GM18499 (cell line): ENCODE measurements around the gene PCNT.

Experiments
- ATAC-seq: cut with Tn5 transposase; IDR thresholded peaks from one replicate; pipeline ENCODE4 v1.9.1; 2021; ENCODE audit warnings: moderate number of reproducible peaks; ENCODE audit not compliant: insufficient read depth, unreplicated experiment

Gene PCNT

GRCh38 chr21:46323710-46324389 lies at the start of gene PCNT, which contains the start of gene C21orf58:
TSS of gene PCNT (plus strand) at chr21:46324156. CDS start at chr21:46324229, 73 bp downstream.
TSS of gene C21orf58 (minus strand) at chr21:46323870. CDS start at chr21:46322738, 1,132 bp downstream.
- ATAC-seq, result no peak

- no peak for ATAC-seq
These were observed 49.1 kb upstream of the PCNT start for GRCh38 chr21:46274797-46275390.

GRCh38 chr21:46284077-46284644 lies 39.8 kb upstream of the PCNT start:
- no peak for ATAC-seq

GRCh38 chr21:46284733-46285132 lies 39.2 kb upstream of the PCNT start:
- ATAC-seq, result no peak

GRCh38 chr21:46285206-46285661 lies 38.7 kb upstream of the PCNT start, which contains the start of gene MCM3AP:
TSS of gene MCM3AP (minus strand) at chr21:46285611. CDS start at chr21:46285286, 325 bp downstream.
- ATAC-seq, result no peak

GRCh38 chr21:46285761-46286647 lies 38.0 kb upstream of the PCNT start, which contains the start of gene YBEY:
TSS of gene YBEY (plus strand) at chr21:46286342. CDS start at chr21:46286914, 572 bp downstream.
- ATAC-seq, result peak; percentile 45

GRCh38 chr21:46286648-46287002 lies 37.3 kb upstream of the PCNT start:
- no peak for ATAC-seq

- ATAC-seq, result no peak
These were observed 36.4 kb upstream of the PCNT start for GRCh38 chr21:46287541-46287940.

- no peak for ATAC-seq
These were observed 34.2 kb upstream of the PCNT start for GRCh38 chr21:46289655-46290179.

GRCh38 chr21:46291561-46291960 lies 32.4 kb upstream of the PCNT start:
- no peak for ATAC-seq

GRCh38 chr21:46294647-46295176 lies 29.2 kb upstream of the PCNT start:
- no peak for ATAC-seq

- ATAC-seq, result no peak
These were observed 28.7 kb upstream of the PCNT start for GRCh38 chr21:46295177-46295770.

- no peak for ATAC-seq
These were observed 27.8 kb upstream of the PCNT start for GRCh38 chr21:46295996-46296752.

- ATAC-seq, result no peak
These were observed 26.4 kb upstream of the PCNT start for GRCh38 chr21:46297338-46298271.

- ATAC-seq, result no peak
These were observed 24.8 kb upstream of the PCNT start for GRCh38 chr21:46299167-46299566.

GRCh38 chr21:46301759-46302158 lies 22.2 kb upstream of the PCNT start:
- ATAC-seq, result no peak

- ATAC-seq, result no peak
These were observed 19.5 kb upstream of the PCNT start for GRCh38 chr21:46304437-46304836.

- no peak for ATAC-seq
These were observed 19.0 kb upstream of the PCNT start for GRCh38 chr21:46304955-46305354.
